HEK293 (cell line): ENCODE measurements around the gene FER1L5.

Experiments
- CTCF ChIP-seq: fragments of 450-650 bp; formaldehyde crosslinking; IDR thresholded peaks from 2 replicates; pipeline ENCODE4 v1.5.1; 2016; ENCODE audit warnings: missing biosample characterization, missing genetic modification characterization
- HOXA7 ChIP-seq: sonication (generic); formaldehyde crosslinking; IDR thresholded peaks from 2 replicates; pipeline ENCODE4 v1.8.1; 2022; ENCODE audit warnings: missing genetic modification reagents, borderline replicate concordance
- RBAK ChIP-seq: fragments of 450-650 bp; formaldehyde crosslinking; IDR thresholded peaks from 2 replicates; pipeline ENCODE4 v1.5.1; 2016; ENCODE audit warnings: missing biosample characterization, missing genetic modification characterization
- ZNF274 ChIP-seq, 2 experiments: fragments of 200-500 bp in 1 of 2; fragments of 450-650 bp in 1 of 2; sonication (Bioruptor generic) in 1 of 2; formaldehyde crosslinking in 1 of 2; IDR thresholded peaks; 2 replicates each; pipeline versions ENCODE4 v1.5.1 to v1.6.1; 2014 to 2016; ENCODE audit warnings: borderline replicate concordance in 1 of 2, inconsistent platforms in 1 of 2, low read length in 1 of 2, missing biosample characterization in 1 of 2, missing genetic modification characterization in 1 of 2

GRCh38 chr2:96700086-96700485 lies 57.5 kb downstream of the FER1L5 start:
- TF ChIP-seq ZNF274 (IDR thresholded peaks at IDR 0.05; ENCODE audit: low read length) (no peak), ZNF274 (tag by site-specific recombination; IDR thresholded peaks at IDR 0.05; ENCODE audit: borderline replicate concordance) (no peak), RBAK (no peak), CTCF (tag by site-specific recombination) (no peak), HOXA7 (CRISPR knock-in tag) (no peak)
